Activated CD4-positive, alpha-beta T cell treated with anti-CD3 and anti-CD28 coated beads for 24 hours (primary cell): ENCODE data around the gene GTF2H3.
"Not testable (repeated sequence)": the region's sequence is repeated elsewhere in the genome, so short reads cannot be mapped to it uniquely, and the experiment has no call there.

Experiments
- DNase-seq, 2 donors: peaks; one replicate each; pipeline ENCODE4 v3.0.0-alpha.2; 2020; ENCODE audit warnings: low read depth in 2 of 2

GTF2H3 gene

GRCh38 chr12:123633379-123634141, at the start of gene GTF2H3, which contains the start of gene EIF2B1:
Gene GTF2H3, plus strand, starts transcription at chr12:123633829. Its CDS starts 31 bp downstream, at chr12:123633860.
Gene EIF2B1, minus strand, starts transcription at chr12:123633686. Its CDS starts 129 bp downstream, at chr12:123633557.
- DNase-seq: peak; percentile 91 to 95

GRCh38 chr12:123591702-123592481, 41.7 kb upstream of the GTF2H3 start:
- DNase-seq: no peak

- DNase-seq: no peak
Observed at GRCh38 chr12:123595729-123596128, 37.9 kb upstream of the GTF2H3 start.

GRCh38 chr12:123597100-123597499, 36.5 kb upstream of the GTF2H3 start:
- DNase-seq: no peak

DNA sequence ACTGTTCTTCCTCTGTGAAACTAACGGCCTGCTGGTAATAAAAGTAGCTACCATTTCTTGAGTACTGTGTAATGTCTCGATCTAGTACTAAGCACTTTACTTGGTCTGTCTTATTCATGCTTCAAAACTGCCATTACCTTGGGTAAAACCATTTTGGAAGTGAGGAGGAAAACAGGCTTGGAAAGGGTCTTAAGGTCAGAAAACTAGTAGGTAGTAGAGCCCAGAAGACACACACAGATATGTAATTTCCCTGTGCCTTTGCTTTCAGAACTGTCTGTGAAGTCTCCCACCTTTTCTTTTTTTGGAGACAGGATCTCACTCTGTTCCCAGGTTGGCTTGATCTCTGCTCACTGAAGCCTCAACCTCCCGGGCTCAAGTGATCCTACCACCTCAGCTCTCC, 35.1 kb upstream of the GTF2H3 start:
- DNase-seq: no peak

DNA sequence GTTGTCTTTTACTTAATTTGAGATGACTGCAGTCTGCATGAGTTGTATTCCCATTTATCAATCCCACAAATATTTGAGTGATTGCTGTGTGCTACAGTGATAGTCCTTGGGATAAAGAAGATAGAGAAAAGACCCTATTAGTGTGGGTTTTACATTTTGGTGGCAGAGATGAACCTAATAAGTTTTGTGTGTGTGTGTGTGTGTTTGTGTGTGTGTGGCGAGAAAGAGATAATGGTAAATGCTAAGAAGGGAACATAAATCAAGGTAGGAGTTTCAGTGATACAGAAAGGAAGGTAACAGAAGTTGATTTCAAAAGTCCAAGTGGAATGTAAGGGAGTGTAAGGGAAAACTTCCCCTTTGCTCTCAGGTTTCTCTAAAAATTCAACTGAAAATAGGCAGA, 34.3 kb upstream of the GTF2H3 start:
- DNase-seq: no peak

- no peak for DNase-seq
Observed at GRCh38 chr12:123599721-123600120, 33.9 kb upstream of the GTF2H3 start.

- DNase-seq: peak; percentile 76 to 82
Observed at GRCh38 chr12:123601602-123602489, 31.8 kb upstream of the GTF2H3 start, which contains the start of gene DDX55. Gene DDX55, plus strand, starts transcription at chr12:123602099. Its CDS starts 50 bp downstream, at chr12:123602149.

DNA sequence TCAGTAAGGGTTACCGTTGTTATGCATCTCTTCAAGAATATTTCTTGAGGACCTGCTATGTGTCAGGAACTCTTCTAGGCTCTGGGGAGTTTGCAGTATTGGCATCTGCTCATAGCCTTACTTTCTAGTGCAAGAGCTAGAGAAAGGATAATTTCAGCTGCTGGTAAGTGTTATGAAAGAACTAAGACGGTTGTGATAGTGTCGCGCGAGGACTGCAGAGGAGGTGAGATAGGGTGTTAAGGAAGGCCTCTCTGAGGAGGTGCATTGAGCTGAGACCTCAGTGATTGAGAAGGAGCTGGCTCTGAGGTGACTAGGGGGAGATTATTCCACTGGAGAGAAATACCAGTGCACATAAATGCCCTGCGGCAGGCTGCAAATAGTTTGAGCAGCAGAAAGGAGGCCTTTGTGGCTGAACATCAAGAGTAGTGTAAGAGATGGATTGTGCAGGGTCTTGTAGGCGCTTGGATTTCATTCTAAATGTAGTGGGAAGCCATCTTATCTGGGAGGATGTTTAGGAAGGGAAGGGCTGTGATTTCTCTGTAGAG, 30.9 kb upstream of the GTF2H3 start:
- no peak for DNase-seq

- DNase-seq: not testable (repeated sequence)
Observed at GRCh38 chr12:123603495-123603894, 30.1 kb upstream of the GTF2H3 start.

DNA sequence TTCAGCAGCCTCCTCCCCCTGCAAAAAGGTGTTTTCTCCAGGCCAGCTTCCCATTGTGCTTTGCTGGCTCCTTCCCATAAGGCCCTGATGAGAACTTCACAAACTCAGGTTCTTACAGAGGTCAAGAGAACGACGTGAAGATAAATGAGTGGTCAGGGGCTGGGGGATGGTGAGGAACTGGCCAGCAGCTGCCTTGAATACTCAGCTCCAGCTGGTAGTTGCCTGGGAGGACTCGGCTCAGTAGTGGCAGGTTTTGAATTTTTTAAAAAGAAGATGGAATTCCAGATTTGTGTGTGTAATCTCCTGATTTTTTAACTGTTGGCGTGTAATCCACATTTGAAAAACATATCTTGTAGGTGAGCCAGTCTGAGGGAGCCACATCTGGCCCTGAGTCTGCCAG, 25.9 kb upstream of the GTF2H3 start:
- no peak for DNase-seq

DNA sequence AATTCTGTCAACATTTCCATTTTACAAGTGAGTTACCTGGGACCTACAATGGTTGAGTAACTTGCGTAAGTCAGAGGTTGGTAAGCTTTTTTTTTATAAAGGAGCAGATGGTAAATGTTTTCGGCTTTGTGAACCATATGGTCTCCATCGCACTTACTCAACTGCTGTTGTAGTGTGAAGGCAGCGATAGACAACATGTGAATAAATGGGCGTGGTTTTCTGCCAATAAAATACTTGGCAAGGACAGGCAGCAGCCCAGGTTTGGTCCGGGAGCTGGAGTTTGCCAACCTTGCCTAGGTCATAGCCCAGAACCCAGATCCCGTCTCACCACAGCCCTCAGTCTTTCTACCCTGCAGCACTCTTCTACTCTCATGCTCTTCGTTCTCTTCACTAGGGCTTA, 25.4 kb upstream of the GTF2H3 start:
- DNase-seq: no peak

DNA sequence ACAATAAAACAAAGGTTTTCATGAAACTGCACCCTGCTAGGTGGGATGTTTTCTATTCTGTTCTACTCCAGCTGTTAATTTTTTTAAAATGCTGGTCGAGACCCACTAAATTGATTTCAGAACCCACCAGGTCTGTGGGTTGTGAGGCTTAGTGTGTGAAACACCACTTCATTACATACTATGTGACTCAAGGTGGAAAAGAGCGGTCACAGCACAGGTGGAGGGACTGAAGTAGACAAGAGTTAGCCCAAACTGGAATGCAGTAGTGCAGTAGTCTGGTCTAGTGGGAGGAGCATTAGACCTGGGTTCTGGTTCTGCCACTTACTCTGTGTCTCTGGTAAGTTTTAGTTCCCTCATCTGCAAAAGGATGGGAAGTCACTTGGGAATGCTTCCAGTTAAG, 19.5 kb upstream of the GTF2H3 start:
- DNase-seq: no peak

GRCh38 chr12:123614531-123614930, 19.1 kb upstream of the GTF2H3 start:
- no peak for DNase-seq

GRCh38 chr12:123617144-123617543, 16.5 kb upstream of the GTF2H3 start:
- no peak for DNase-seq

- no peak for DNase-seq
Observed at GRCh38 chr12:123617580-123617979, 16.0 kb upstream of the GTF2H3 start.

DNA sequence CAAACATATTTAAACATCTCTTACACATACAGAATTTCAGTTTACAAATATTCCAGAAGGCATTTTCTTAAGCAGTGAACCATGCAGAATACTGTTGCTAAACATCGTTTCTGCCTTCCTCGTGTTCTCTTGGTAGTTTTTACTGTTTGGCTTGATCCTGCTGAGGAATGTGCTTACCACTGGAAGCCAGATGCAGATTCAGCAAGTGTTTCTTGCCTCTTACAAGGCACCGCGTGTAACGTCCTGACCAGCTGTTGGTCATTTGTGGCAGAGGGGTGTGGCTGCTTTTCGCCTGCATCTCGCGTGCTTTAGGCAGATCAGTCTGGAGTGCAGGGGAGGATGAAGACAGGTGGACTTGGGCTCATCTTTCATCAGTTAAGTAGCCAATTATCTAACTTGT, 12.5 kb upstream of the GTF2H3 start:
- no peak for DNase-seq

DNA sequence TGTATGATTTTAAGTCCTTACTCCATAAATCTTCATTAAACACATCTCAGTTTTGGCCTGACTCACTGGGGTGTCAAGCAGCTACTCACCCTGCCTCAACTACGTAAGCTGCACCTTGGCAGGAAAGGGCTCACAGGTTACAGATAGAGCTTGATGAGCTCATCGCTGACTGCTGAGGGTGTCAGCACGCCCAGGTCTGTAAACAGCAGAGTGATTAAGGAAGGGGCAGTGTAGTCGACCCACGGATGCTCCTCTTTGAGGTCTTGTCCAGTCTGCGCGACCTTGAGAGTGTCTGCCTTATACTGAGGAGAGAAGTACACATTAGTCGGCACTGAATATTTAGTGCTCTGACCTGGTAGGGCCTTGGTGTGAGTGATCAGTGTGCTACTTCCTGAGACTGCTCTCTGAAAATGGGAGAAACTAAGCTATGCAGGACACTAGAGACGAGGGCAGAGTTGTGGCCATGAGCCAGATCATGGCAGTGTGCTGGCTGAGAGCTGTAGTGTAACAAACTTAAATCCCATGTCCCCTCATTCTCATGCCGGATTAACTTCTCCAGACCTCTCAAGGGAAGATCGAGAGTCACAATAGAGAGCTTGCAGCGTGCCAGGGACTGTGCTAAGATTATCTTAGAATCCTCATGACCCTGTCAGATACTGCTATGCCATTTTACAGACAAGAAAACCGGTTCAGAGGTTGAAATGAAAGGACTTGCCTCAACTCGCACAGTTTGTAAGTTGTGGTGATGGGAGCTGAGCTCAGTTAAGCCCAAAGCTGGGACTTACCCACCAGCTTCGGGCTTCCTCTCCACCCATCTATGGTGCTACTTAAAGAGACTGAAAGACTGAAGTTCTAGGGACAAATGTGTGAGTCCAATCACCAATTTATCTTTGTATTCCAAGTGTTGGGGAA, 11.8 kb upstream of the GTF2H3 start:
- no peak for DNase-seq

GRCh38 chr12:123634142-123634561, 523 bp downstream of the GTF2H3 start:
- DNase-seq: no peak

- no peak for DNase-seq
Observed at GRCh38 chr12:123643911-123644310, 10.3 kb downstream of the GTF2H3 start.
